HG03175 (cell line): ENCODE data around the gene CDC37.
"Not testable (repeated sequence)": the region's sequence is repeated elsewhere in the genome, so short reads cannot be mapped to it uniquely, and the experiment has no call there.

Experiments used
- ATAC-seq: cut with Tn5 transposase; IDR thresholded peaks from one replicate; pipeline ENCODE4 v1.9.1; 2021; ENCODE audit warnings: mild to moderate bottlenecking, moderate library complexity; ENCODE audit not compliant: unreplicated experiment

CDC37 gene

GRCh38 chr19:10398819-10399218, 4.5 kb downstream of the CDC37 start:
- ATAC-seq: no peak

- ATAC-seq: no peak
These were observed 7.4 kb downstream of the CDC37 start for GRCh38 chr19:10395917-10396316.

- ATAC-seq: no peak
These were observed 7.9 kb downstream of the CDC37 start for GRCh38 chr19:10395436-10395835.

GRCh38 chr19:10395003-10395402, 8.3 kb downstream of the CDC37 start:
- no peak for ATAC-seq

- ATAC-seq: no peak
These were observed 10.2 kb downstream of the CDC37 start for GRCh38 chr19:10393137-10393536.

GRCh38 chr19:10392120-10392519, 11.2 kb downstream of the CDC37 start:
- ATAC-seq: no peak

GRCh38 chr19:10390652-10391286, 12.6 kb downstream of the CDC37 start:
- no peak for ATAC-seq

GRCh38 chr19:10389863-10390262, 13.5 kb downstream of the CDC37 start:
- no peak for ATAC-seq

GRCh38 chr19:10388957-10389356, 14.4 kb downstream of the CDC37 start:
- no peak for ATAC-seq

- ATAC-seq: no peak
These were observed 18.8 kb downstream of the CDC37 start for GRCh38 chr19:10384580-10384979.

GRCh38 chr19:10383223-10383499, 20.2 kb downstream of the CDC37 start:
- ATAC-seq: not testable (repeated sequence)

GRCh38 chr19:10380313-10381102, 22.8 kb downstream of the CDC37 start, which contains the start of gene TYK2:
Gene TYK2 (minus strand): TSS chr19:10380572. CDS start chr19:10378406, 2,166 bp downstream.
- ATAC-seq: peak; percentile 91

- ATAC-seq: no peak
These were observed 23.4 kb downstream of the CDC37 start for GRCh38 chr19:10379880-10380312.

GRCh38 chr19:10378124-10378523, 25.2 kb downstream of the CDC37 start:
- no peak for ATAC-seq

- not testable (repeated sequence) for ATAC-seq
These were observed 26.2 kb downstream of the CDC37 start for GRCh38 chr19:10377140-10377640.

GRCh38 chr19:10374931-10375330, 28.4 kb downstream of the CDC37 start:
- no peak for ATAC-seq

GRCh38 chr19:10372690-10373089, 30.7 kb downstream of the CDC37 start:
- ATAC-seq: no peak

GRCh38 chr19:10368101-10368803, 35.1 kb downstream of the CDC37 start:
- no peak for ATAC-seq

- not testable (repeated sequence) for ATAC-seq
These were observed 36.3 kb downstream of the CDC37 start for GRCh38 chr19:10366950-10367512.

- no peak for ATAC-seq
These were observed 37.8 kb downstream of the CDC37 start for GRCh38 chr19:10365518-10365917.

- no peak for ATAC-seq
These were observed 38.7 kb downstream of the CDC37 start for GRCh38 chr19:10364644-10365043.
